ENCODE measurements around the gene COL5A1. TPM values are rescaled to one million over a fixed set of nuclear protein-coding genes. Genes with fewer than 3 reads are reported as not detected.

Gene COL5A1
- total RNA-seq, 2 donors from 2014 or later, result 127 to 129 TPM

DNA sequence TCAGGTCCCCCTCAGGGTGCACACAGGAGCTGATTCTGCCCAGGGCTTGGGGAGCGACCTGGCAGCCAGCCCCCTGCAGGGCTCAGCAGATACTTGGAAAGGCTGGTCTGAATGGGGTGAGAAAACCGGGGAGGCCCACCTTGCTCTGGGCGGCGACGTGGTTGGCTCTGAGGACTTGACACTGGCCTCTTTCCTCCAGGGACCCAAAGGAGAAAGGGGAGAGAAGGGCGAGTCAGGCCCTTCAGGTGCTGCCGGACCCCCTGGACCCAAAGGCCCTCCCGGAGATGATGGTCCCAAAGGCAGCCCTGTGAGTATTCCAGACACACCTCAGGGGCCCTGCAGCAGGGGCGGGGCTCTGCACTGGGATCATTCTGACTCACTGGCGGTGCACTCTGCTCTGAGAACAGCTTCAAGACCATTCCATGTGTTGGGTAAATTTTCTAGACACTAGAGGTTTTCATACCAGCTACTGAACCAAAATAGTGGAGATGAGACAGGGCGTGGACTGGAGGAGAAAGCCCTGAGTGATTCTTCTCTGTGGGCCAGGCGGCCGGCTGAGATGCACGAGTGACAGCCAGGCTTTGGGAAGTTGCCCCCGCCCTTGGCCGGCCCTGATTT lies 173.1 kb downstream of the COL5A1 start:
- no peaks in the 10 kb centered on the region for H3K9me3 ChIP-seq
- no peak overlapping the region for H3K4me3 ChIP-seq
- H3K27ac ChIP-seq, result no peak overlapping the region
- no peaks in the 10 kb centered on the region for H3K4me1 ChIP-seq (ENCODE audit: control insufficient read depth in 1 of 2, low read depth in 2 of 2)
- H3K36me3 ChIP-seq, result peaks cover 82% of the 10 kb centered on the region
- ATAC-seq (ENCODE audit: insufficient number of reproducible peaks, low FRiP score, low read depth) (no peak), DNase-seq (ENCODE audit: low spot score) (no peak)
- TF ChIP-seq, protein P1, sequence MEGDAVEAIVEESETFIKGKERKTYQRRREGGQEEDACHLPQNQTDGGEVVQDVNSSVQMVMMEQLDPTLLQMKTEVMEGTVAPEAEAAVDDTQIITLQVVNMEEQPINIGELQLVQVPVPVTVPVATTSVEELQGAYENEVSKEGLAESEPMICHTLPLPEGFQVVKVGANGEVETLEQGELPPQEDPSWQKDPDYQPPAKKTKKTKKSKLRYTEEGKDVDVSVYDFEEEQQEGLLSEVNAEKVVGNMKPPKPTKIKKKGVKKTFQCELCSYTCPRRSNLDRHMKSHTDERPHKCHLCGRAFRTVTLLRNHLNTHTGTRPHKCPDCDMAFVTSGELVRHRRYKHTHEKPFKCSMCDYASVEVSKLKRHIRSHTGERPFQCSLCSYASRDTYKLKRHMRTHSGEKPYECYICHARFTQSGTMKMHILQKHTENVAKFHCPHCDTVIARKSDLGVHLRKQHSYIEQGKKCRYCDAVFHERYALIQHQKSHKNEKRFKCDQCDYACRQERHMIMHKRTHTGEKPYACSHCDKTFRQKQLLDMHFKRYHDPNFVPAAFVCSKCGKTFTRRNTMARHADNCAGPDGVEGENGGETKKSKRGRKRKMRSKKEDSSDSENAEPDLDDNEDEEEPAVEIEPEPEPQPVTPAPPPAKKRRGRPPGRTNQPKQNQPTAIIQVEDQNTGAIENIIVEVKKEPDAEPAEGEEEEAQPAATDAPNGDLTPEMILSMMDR (IDR thresholded peaks at IDR 0.05), result no peak
- no peaks in the 10 kb centered on the region for H3K27me3 ChIP-seq (replicated peaks; ENCODE audit: insufficient read depth)

DNA sequence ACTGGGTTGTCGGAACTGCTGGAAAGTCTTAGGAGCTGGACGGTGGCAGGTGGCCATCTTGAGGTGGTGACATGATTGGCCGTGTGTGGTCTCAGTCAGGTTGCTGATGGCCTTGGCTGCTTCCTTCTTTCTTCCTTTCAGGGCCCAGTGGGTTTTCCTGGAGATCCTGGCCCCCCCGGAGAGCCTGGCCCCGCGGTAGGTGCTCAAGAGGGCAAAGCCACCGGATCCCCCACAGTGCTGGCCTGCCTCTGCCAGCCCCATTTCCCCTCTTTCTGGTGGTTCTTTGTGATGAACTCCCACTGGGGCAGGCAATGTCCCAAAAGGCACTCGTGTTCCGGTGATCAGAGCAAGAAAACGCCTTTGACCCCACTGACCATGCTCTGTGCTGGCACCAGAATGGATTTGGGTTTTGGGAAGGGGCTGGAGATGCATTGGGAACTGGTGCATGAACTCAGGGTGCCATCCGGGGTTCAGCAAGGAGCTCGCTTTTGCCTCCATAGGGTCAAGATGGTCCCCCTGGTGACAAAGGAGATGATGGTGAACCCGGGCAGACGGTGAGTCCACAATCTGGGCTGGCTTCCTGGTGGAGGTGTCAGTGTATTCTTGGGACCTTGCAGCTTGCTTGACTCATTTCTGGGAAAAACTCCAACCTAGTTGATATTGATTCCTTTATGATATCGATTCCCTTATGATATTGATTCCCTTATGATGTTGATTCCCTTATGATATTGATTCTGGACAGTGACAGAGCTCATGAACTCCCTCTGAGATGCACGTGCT lies 174.0 kb downstream of the COL5A1 start:
- TF ChIP-seq, protein P1 (IDR thresholded peaks at IDR 0.05), result no peak
- Histone ChIP-seq H3K27me3 (replicated peaks; ENCODE audit: insufficient read depth) (no peaks in the 10 kb centered on the region), H3K4me3 (no peak overlapping the region), H3K4me1 (ENCODE audit: control insufficient read depth in 1 of 2, low read depth in 2 of 2) (no peaks in the 10 kb centered on the region), H3K9me3 (no peaks in the 10 kb centered on the region), H3K36me3 (peaks cover 91% of the 10 kb centered on the region), H3K27ac (no peak overlapping the region)
- ATAC-seq (ENCODE audit: insufficient number of reproducible peaks, low FRiP score, low read depth) (no peak), DNase-seq (ENCODE audit: low spot score) (no peak)

DNA sequence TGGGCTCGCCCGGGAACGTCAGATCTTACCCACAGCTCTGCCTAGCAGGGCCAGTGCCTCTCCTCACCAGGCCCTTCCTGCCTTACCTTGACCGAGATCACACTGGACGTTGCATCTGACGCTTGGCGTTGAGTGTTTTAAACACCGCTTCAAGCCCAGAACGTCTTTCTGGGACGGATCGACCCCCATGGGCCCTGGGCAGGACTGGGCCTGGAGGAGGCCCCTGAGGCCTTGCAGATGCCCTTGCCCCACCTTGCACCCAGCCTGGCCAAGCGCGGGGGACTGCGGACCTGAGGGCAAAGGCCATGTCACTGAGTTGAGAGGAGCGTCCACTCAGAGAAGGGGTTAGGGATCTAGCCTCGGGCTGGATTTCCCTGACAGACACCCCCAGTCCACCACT lies 174.7 kb downstream of the COL5A1 start:
- Histone ChIP-seq H3K9me3 (no peaks in the 10 kb centered on the region), H3K27me3 (replicated peaks; ENCODE audit: insufficient read depth) (no peaks in the 10 kb centered on the region), H3K4me3 (no peak overlapping the region), H3K4me1 (ENCODE audit: control insufficient read depth in 1 of 2, low read depth in 2 of 2) (no peaks in the 10 kb centered on the region), H3K27ac (no peak overlapping the region), H3K36me3 (peaks cover 88% of the 10 kb centered on the region)
- no peak for DNase-seq (ENCODE audit: low spot score)
- TF ChIP-seq, protein P1 (IDR thresholded peaks at IDR 0.05), result no peak
- ATAC-seq (ENCODE audit: insufficient number of reproducible peaks, low FRiP score, low read depth), result no peak

DNA sequence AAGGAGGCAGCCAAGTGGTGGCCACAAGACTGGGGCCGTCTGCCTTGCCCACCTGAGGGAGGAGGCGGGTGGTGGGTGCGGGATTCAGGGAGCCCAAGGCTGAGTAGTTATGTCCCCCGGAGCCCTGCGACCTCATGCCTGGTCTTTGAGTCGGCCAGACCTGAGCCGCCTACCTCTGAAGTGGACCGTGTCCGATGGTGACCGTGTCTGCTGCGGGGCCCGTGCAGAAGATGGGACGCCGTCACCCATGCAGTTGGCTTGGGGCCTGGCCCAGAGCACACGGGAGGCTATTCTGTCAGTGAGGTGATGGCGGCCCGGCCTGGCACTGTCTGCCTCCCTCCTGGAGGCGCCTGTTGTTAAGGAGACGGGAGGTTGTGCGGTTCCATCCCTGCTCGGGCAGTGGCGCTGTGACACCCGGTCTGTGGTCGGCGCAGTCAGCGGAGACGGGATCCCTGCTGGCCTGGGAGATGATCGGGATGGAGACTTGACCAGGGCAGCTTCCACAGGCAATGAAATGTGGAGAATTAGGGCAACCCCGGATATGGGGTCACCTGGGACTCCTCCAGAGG lies 176.5 kb downstream of the COL5A1 start:
- Histone ChIP-seq H3K36me3 (peaks cover 78% of the 10 kb centered on the region), H3K27ac (no peak overlapping the region), H3K27me3 (replicated peaks; ENCODE audit: insufficient read depth) (no peaks in the 10 kb centered on the region), H3K4me1 (ENCODE audit: control insufficient read depth in 1 of 2, low read depth in 2 of 2) (no peaks in the 10 kb centered on the region), H3K4me3 (no peak overlapping the region), H3K9me3 (no peaks in the 10 kb centered on the region)
- ATAC-seq (ENCODE audit: insufficient number of reproducible peaks, low FRiP score, low read depth) (no peak), DNase-seq (ENCODE audit: low spot score) (no peak)
- TF ChIP-seq, protein P1 (IDR thresholded peaks at IDR 0.05), result no peak

DNA sequence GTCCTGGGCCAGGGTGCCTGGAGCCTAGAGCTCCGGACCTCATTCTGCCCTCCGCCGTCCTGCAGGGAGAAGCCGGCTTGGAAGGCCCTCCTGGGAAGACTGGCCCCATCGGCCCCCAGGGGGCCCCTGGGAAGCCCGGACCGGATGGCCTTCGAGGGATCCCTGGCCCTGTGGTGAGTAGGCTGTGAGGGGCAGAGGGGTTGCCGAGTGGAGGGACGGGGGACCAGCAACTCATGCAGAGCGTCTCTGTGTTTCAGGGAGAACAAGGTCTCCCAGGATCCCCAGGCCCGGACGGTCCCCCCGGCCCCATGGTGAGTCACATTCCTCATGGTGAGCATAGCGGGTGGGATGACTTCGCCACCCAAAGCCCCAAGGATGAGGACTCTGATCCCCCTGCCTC lies 177.0 kb downstream of the COL5A1 start:
- ATAC-seq (ENCODE audit: insufficient number of reproducible peaks, low FRiP score, low read depth) (no peak), DNase-seq (ENCODE audit: low spot score) (no peak)
- H3K9me3 ChIP-seq, result no peaks in the 10 kb centered on the region
- no peaks in the 10 kb centered on the region for H3K4me1 ChIP-seq (ENCODE audit: control insufficient read depth in 1 of 2, low read depth in 2 of 2)
- no peaks in the 10 kb centered on the region for H3K27me3 ChIP-seq (replicated peaks; ENCODE audit: insufficient read depth)
- H3K36me3 ChIP-seq, result peaks cover 78% of the 10 kb centered on the region
- H3K27ac ChIP-seq, result no peak overlapping the region
- TF ChIP-seq, protein P1 (IDR thresholded peaks at IDR 0.05), result no peak
- no peak overlapping the region for H3K4me3 ChIP-seq
